Lung (tissue), 12 donors: ENCODE data around the gene TCF25. TPM values are rescaled to one million over a fixed set of nuclear protein-coding genes. Genes with fewer than 3 reads are reported as not detected.
"Not testable (repeated sequence)": the region's sequence is repeated elsewhere in the genome, so short reads cannot be mapped to it uniquely, and the experiment has no call there.

Experiments
- ATAC-seq: fragments of 200-7000 bp; cut with Tn5 transposase; one replicate; pipeline ENCODE4 v1.9.1; 2020; ENCODE audit warnings: moderate number of reproducible peaks; ENCODE audit not compliant: insufficient read depth, low FRiP score
- DNase-seq, 3 donors: peaks; one replicate each; pipeline ENCODE4 v3.0.0-alpha.2; 2013 to 2017
- H3K27ac ChIP-seq, 2 donors: one replicate each; pipeline ENCODE4 v1.5.1; 2013; ENCODE audit warnings: mild to moderate bottlenecking in 2 of 2, moderate library complexity in 2 of 2, control low read depth in 1 of 2, inconsistent platforms in 1 of 2, low read depth in 1 of 2, low read length in 1 of 2
- H3K27me3 ChIP-seq, 3 donors: one replicate each; pipeline ENCODE4 v1.5.1; 2013; ENCODE audit warnings: low read length in 2 of 3; ENCODE audit not compliant: control insufficient read depth in 3 of 3, insufficient read depth in 3 of 3
- H3K36me3 ChIP-seq, 4 donors: one replicate each; pipeline ENCODE4 v1.5.1; 2013; ENCODE audit warnings: low read length in 4 of 4, mild to moderate bottlenecking in 1 of 4, moderate library complexity in 1 of 4; ENCODE audit not compliant: control insufficient read depth in 4 of 4, insufficient read depth in 4 of 4
- H3K4me1 ChIP-seq, 5 donors: one replicate each; pipeline ENCODE4 v1.5.1; 2013; ENCODE audit warnings: low read length in 5 of 5, mild to moderate bottlenecking in 2 of 5, moderate library complexity in 1 of 5; ENCODE audit not compliant: control insufficient read depth in 5 of 5, insufficient read depth in 5 of 5
- H3K4me3 ChIP-seq: one replicate; pipeline ENCODE4 v1.5.1; 2013; ENCODE audit warnings: mild to moderate bottlenecking, control low read depth, moderate library complexity
- H3K9ac ChIP-seq, 2 donors: one replicate each; pipeline ENCODE4 v1.5.1; 2013; ENCODE audit warnings: low read length in 2 of 2, control low read depth in 1 of 2; ENCODE audit not compliant: insufficient read depth in 1 of 2
- H3K9me3 ChIP-seq, 4 donors: one replicate each; pipeline ENCODE4 v1.5.1; 2013; ENCODE audit warnings: low read length in 3 of 4, mild to moderate bottlenecking in 1 of 4, moderate library complexity in 1 of 4; ENCODE audit not compliant: control insufficient read depth in 4 of 4, insufficient read depth in 3 of 4
- WGBS, 2 donors: extraction: QIAGEN DNeasy Blood & Tissue Kit; methylation state at CpG; one replicate each; pipeline ENCODE4 v1.1.7; 2013; 5-methylcytosine and 5-hydroxymethylcytosine counted together
- polyA plus RNA-seq, 2 donors: library from polyadenylated mRNA; stranded (reverse); fragments of 200-250 nt; gene quantifications; one replicate each; pipeline ENCODE4 v1.2.1, GENCODE V29; 2013
- total RNA-seq, 2 donors: library from RNA; depleted of rRNA in 1 of 2; stranded (reverse); fragments of >200 nt in 1 of 2; gene quantifications; one replicate each; pipeline ENCODE4 v1.2.1, GENCODE V29; 2014 to 2021
- TF ChIP-seq, protein P1 (sequence below): IDR thresholded peaks from 2 replicates; pipeline ENCODE4 v1.5.1; 2012; ENCODE audit warnings: mild to moderate bottlenecking; ENCODE audit errors: control extremely low read depth, extremely low read depth
- donor health status: control.
- donor health status: control.
- donor health status: Bipolar disorder and iron deficiency.
- donor health status: healthy.
- donor health status: DM: yes; HTN: yes; CAD: no.

The TCF25 gene
- total and polyA plus RNA-seq, 4 donors, result 106 to 212 (median 129) TPM

DNA sequence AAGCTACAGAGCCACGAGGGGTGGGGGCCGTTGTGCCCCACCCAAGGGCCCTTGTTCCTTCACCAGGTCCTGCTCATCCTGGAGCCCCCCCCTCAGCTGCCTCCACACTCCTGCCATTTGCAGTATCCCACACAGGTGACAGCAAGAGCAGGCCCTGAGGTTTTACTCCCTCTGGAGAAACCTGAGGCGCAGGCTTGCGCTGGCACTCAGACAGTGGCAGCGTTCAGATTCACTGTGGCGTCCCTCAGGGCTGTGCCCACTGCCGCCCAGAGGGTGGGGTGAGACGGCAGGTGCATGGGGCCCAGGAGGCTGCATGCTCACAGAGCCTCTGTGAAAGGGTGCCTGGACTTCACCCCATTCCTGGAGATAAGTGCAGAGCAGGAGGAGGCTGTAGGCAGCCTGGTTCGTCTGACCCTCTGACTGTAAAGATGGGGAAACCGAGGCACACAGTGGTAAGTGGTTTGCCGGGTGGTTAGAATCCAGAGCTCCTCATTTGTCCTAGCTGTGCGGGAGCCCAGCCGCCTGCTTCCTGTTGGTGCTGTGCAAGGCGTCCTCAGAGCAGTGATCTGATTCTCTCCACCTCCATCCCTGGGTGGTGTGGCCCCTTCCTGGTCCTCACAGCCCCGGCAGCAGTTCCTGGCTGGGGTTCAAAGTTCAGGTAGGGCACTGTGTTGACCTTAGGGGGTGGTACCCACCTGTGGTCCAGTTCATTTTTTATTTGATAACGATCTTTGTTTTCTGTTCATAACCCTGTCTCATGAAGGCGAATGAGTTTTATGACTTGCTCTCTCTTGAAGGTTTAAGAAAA, 43.6 kb upstream of the TCF25 start:
- no peak overlapping the region for H3K4me3 ChIP-seq

DNA sequence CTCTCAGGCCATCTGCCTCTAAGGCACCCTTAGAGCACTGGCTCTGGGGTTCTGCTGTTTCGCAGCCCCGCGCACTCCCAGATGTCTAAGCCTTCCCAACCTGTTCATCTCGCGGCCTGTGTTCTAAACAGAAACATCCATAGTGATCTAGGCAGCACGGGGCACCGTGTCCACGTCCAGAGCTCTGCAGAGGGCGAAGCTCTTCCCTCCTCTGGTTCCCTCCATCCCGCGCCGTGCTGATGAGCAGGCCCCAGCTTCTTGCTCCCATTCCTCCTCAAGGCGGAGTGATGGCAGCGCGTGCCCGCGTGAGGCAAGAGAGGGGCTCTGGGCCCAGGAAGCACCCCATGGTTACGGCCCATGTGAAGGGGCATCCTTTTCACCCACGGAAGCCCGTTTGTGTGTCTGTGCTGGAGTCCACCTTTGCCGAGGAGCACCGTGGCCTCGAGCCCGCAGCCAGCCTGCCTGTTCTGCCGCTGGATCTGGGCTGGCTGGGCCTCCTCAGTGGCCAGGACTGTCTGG, 41.5 kb upstream of the TCF25 start:
- Histone ChIP-seq H3K4me1 (peaks cover 0 to 19% (median 0%) of the 10 kb centered on the region in 5 donors), H3K27me3 (no peaks in the 10 kb centered on the region), H3K36me3 (no peaks in the 10 kb centered on the region), H3K4me3 (no peak overlapping the region), H3K9ac (no peak overlapping the region), H3K9me3 (peaks cover 0 to 3% (median 0%) of the 10 kb centered on the region in 4 donors), H3K27ac (no peak overlapping the region)
- 95 to 96% methylated on average over 25 of the region's 25 CpGs for WGBS, 2 donors
- TF ChIP-seq, protein P1, sequence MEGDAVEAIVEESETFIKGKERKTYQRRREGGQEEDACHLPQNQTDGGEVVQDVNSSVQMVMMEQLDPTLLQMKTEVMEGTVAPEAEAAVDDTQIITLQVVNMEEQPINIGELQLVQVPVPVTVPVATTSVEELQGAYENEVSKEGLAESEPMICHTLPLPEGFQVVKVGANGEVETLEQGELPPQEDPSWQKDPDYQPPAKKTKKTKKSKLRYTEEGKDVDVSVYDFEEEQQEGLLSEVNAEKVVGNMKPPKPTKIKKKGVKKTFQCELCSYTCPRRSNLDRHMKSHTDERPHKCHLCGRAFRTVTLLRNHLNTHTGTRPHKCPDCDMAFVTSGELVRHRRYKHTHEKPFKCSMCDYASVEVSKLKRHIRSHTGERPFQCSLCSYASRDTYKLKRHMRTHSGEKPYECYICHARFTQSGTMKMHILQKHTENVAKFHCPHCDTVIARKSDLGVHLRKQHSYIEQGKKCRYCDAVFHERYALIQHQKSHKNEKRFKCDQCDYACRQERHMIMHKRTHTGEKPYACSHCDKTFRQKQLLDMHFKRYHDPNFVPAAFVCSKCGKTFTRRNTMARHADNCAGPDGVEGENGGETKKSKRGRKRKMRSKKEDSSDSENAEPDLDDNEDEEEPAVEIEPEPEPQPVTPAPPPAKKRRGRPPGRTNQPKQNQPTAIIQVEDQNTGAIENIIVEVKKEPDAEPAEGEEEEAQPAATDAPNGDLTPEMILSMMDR, result no peak
- DNase-seq, result no peak
- ATAC-seq, result no peak

More for the DNA sequence above, 43.6 kb upstream of the TCF25 start:
- Histone ChIP-seq H3K4me1 (peaks cover 0 to 19% (median 0%) of the 10 kb centered on the region in 5 donors), H3K27me3 (no peaks in the 10 kb centered on the region), H3K9ac (no peak overlapping the region), H3K9me3 (peaks cover 0 to under 1% (median 0%) of the 10 kb centered on the region in 4 donors), H3K27ac (no peak overlapping the region), H3K36me3 (no peaks in the 10 kb centered on the region)
- 72 to 83% methylated on average over 17 of the region's 17 CpGs for WGBS, 2 donors
- TF ChIP-seq, protein P1, result no peak
- ATAC-seq, result no peak
- DNase-seq, result no peak

DNA sequence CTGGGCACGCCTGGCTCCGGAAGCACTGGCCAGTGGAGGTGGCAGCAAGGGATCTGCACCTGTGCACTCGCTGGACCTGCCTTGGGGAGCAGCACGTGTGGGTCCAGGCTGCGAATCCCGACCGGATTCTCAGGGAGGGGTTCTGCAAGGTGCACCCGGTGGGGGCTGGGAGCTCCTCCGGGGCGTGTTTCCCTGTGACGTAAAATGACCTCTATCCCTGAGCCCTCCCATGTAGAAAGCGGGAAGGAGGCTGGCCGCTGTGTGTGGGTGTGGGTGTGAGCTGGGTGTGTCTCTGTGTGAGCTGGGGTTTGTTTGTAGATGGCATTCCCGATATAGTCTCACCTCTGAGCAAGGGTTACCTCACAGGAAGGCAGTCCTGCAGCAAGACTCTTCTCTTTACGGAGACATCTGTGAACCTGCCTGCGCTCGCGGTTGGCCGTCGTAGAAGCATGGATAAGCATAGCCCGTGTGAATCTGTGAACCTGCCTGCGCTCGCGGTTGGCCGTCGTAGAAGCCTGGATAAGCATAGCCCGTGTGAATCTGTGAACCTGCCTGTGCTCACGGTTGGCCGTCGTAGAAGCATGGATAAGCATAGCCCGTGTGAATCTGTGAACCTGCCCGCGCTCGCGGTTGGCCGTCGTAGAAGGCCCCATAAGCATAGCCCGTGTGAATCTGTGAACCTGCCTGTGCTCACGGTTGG, 39.6 kb upstream of the TCF25 start:
- DNase-seq, H3K27ac ChIP-seq, H3K9ac ChIP-seq, H3K27me3 ChIP-seq, H3K4me3 ChIP-seq, H3K36me3 ChIP-seq, ATAC-seq, H3K9me3 ChIP-seq: not testable (repeated sequence)
- H3K4me1 ChIP-seq, result peaks cover 0 to 13% (median 0%) of the 10 kb centered on the region in 5 donors
- 94 to 97% methylated on average over 39 of the region's 39 CpGs for WGBS, 2 donors

DNA sequence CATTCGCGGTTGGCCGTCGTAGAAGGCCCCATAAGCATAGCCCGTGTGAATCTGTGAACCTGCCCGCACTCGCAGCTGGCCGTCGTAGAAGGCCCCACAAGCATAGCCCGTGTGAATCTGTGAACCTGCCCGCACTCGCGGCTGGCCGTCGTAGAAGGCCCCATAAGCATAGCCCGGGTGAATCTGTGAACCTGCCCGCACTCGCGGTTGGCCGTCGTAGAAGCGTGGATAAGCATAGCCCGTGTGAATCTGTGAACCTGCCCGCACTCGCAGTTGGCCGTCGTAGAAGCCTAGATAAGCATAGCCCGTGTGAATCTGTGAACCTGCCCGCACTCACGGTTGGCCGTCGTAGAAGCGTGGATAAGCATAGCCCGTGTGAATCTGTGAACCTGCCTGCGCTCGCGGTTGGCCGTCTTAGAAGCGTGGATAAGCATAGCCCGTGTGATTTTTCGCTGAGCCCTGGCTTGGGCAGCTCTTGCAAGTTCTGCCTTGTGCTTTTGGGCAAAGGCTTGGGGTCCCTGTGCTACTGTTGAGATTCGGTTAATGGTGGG, 38.5 kb upstream of the TCF25 start:
- H3K9ac ChIP-seq, H3K9me3 ChIP-seq, ATAC-seq, H3K27me3 ChIP-seq, H3K4me3 ChIP-seq, H3K4me1 ChIP-seq, DNase-seq, H3K27ac ChIP-seq, H3K36me3 ChIP-seq: not testable (repeated sequence)
- 97 to 99% methylated on average over 40 to 42 of the region's 42 CpGs for WGBS, 2 donors

DNA sequence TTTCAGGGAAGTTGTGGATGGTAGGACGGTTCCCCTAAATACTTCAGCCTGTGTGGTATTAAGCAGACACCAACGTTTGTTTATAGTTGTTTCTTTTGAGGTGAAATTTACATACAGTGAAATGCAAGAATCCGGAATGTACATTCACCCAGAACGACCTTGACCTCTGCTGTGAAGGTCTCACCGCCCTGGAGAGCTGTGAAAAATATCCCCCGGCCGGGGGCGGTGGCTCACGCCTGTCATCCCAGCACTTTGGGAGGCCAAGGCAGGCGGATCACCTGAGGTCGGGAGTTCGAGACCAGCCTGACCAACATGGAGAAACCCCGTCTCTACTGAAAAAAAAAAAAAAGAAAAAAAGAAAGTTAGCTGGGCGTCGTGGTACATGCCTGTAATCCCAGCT, 36.9 kb upstream of the TCF25 start:
- ATAC-seq, H3K9ac ChIP-seq, H3K27me3 ChIP-seq, DNase-seq, H3K27ac ChIP-seq, H3K4me1 ChIP-seq, H3K36me3 ChIP-seq, H3K9me3 ChIP-seq, H3K4me3 ChIP-seq: not testable (repeated sequence)
- 81 to 82% methylated on average over 15 of the region's 15 CpGs for WGBS, 2 donors
